ENCODE data around the gene CELA3A. TPM values are rescaled to one million over a fixed set of nuclear protein-coding genes. Genes with fewer than 3 reads are reported as not detected.

The CELA3A gene
- total and polyA plus RNA-seq, 12 donors, result 1.6 to 9.4 (median 3.1) TPM; not detected in 7

DNA sequence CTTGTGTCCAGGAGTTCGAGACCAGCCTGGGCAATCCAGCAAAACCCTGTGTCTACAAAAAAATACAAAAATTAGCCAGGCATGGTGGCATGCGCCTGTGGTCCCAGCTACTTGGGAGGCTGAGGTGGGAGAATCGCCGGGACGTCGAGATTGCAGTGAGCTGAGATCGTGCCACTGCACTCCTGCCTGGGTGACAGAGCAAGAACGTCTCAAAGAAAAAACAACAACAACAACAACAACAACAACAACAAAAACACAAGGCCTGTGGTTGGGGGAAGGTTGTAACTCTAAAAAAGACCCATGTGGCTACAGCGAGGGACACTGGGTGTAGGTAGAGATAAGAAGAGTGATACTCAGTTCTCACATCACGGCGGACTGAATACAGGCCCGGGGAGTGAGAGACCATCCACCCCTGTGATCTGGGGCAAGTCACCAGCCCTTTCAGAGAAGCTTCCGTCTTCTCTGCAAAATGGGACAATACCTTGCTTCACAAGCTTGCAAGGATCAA lies 50.2 kb downstream of the CELA3A start:
- no peak for TF ChIP-seq POLR2A (IDR thresholded peaks at IDR 0.05)
- TF ChIP-seq, protein P1, sequence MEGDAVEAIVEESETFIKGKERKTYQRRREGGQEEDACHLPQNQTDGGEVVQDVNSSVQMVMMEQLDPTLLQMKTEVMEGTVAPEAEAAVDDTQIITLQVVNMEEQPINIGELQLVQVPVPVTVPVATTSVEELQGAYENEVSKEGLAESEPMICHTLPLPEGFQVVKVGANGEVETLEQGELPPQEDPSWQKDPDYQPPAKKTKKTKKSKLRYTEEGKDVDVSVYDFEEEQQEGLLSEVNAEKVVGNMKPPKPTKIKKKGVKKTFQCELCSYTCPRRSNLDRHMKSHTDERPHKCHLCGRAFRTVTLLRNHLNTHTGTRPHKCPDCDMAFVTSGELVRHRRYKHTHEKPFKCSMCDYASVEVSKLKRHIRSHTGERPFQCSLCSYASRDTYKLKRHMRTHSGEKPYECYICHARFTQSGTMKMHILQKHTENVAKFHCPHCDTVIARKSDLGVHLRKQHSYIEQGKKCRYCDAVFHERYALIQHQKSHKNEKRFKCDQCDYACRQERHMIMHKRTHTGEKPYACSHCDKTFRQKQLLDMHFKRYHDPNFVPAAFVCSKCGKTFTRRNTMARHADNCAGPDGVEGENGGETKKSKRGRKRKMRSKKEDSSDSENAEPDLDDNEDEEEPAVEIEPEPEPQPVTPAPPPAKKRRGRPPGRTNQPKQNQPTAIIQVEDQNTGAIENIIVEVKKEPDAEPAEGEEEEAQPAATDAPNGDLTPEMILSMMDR (IDR thresholded peaks at IDR 0.05), result no peak
- H3K27me3 ChIP-seq, result no peaks in the 10 kb centered on the region
- H3K36me3 ChIP-seq (replicated peaks in 1 of 2), result no peaks in the 10 kb centered on the region
- no peaks in the 10 kb centered on the region for H3K9me3 ChIP-seq (replicated peaks in 1 of 3)
- intact Hi-C loops (cut with DNase I), result no loop called here
- peaks cover 16 to 27% of the 10 kb centered on the region in 2 donors for H3K4me1 ChIP-seq (replicated peaks in 1 of 2)
- 79 to 89% (median 85%) methylated on average over 13 of the region's 13 CpGs for WGBS, 4 donors
- H3K27ac ChIP-seq, result no peak overlapping the region
- H3K4me3 ChIP-seq, result no peak overlapping the region
- DNase-seq, result no peak

DNA sequence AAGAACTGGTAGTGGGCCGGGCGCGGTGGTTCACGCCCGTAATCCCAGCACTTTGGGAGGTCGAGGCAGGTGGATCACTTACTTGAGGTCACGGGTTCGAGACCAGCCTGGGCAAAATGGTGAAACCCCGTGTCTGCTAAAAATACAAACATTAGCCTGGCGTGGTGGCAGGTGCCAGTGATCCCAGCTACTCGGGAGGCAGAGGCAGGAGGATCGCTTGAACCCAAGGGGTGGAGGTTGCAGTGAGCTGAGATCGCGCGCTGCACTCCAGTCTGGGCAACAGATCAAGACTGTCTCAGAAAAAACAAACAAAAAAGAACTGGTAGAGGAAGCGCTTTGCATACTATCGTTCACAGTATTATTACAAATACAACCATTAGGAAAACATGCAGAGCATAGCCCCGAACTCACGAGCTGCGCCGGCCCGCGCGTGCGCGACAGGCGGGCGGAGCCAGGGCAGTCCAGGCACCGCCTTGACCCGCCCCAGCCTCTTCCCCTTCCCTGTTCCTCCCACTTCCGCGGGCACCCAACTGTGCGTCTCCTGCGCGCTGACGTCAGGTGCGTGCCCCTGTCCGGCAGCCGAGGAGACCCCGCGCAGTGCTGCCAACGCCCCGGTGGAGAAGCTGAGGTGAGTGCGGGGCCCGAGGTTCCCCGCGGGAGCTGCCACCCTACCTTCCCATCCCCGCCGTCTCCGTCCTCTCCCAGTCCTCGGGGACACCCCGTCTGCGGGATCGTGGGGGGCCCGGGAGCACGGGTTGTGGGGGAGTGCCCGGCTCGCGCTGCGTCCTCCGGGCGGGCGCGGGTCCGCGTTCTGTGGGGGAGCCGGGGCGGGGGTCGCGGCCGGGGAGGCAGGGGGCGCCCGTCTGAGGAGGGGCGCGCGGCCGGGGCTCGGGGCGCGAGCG lies 50.9 kb downstream of the CELA3A start, which contains the start of gene CDC42:
Gene CDC42 (plus strand): TSS at position 595 of the 902 bp plus-strand sequence. CDS start 25,770 bp downstream, outside the sequence.
- TF ChIP-seq, protein P1 (IDR thresholded peaks at IDR 0.05), result no peak
- TF ChIP-seq POLR2A (IDR thresholded peaks at IDR 0.05), result peak; percentile 97 to 99
- Histone ChIP-seq H3K4me1 (replicated peaks in 1 of 2) (peaks cover 24 to 35% of the 10 kb centered on the region in 2 donors), H3K4me3 (peak within 1 kb of the TSS; percentile 84 to 100 (median 96)), H3K36me3 (replicated peaks in 1 of 2) (no peaks in the 10 kb centered on the region), H3K9me3 (replicated peaks in 1 of 3) (no peaks in the 10 kb centered on the region), H3K27me3 (no peaks in the 10 kb centered on the region), H3K27ac (peak within 1 kb of the TSS; percentile 90 to 100 (median 99))
- peak; percentile 96 to 98 (median 98) for DNase-seq
- intact Hi-C loops (cut with DNase I), result no loop called here
- 14 to 60% (median 22%) methylated on average over 18 to 81 of the region's 81 CpGs for WGBS, 4 donors

- H3K4me1 ChIP-seq (replicated peaks in 1 of 2), result peaks cover 25 to 40% of the 10 kb centered on the region in 2 donors
- intact Hi-C loops (cut with DNase I), result no loop called here
- TF ChIP-seq POLR2A (IDR thresholded peaks at IDR 0.05), result peak in 1 of 2 donors; percentile 77
- TF ChIP-seq, protein P1 (IDR thresholded peaks at IDR 0.05), result no peak
- H3K27ac ChIP-seq, result peak overlapping the region; percentile 90 to 100 (median 99)
- H3K27me3 ChIP-seq, result no peaks in the 10 kb centered on the region
- no peaks in the 10 kb centered on the region for H3K9me3 ChIP-seq (replicated peaks in 1 of 3)
- peak; percentile 60 to 75 (median 72) for DNase-seq
- peaks cover 0 to 4% of the 10 kb centered on the region in 2 donors for H3K36me3 ChIP-seq (replicated peaks in 1 of 2)
- peak overlapping the region; percentile 84 to 100 (median 96) for H3K4me3 ChIP-seq
- WGBS, 4 donors, result 0 to 1% (median 1%) methylated on average over 15 to 70 of the region's 70 CpGs
Observed at GRCh38 chr1:22053017-22053860, 51.8 kb downstream of the CELA3A start.

Data from adrenal gland (tissue), 12 donors.